ENCODE results near the gene GLDC. TPM values are rescaled to one million over a fixed set of nuclear protein-coding genes. Genes with fewer than 3 reads are reported as not detected.

The GLDC gene
- total RNA-seq, 2 donors from 2014 or later = 0.39 TPM; not detected in 1

GRCh38 chr9:6614489-6614888 lies 31.0 kb downstream of the GLDC start:
- no peaks in the 10 kb centered on the region for H3K27me3 ChIP-seq
- TF ChIP-seq CTCF (IDR thresholded peaks at IDR 0.05) = no peak
- H3K27ac ChIP-seq = no peak overlapping the region
- no peaks in the 10 kb centered on the region for H3K4me1 ChIP-seq
- DNase-seq (ENCODE audit: low spot score) = no peak
- no peaks in the 10 kb centered on the region for H3K9me3 ChIP-seq
- no peaks in the 10 kb centered on the region for H3K36me3 ChIP-seq
- no peak overlapping the region for H3K4me3 ChIP-seq

- no peaks in the 10 kb centered on the region for H3K4me1 ChIP-seq
- H3K9me3 ChIP-seq = no peaks in the 10 kb centered on the region
- H3K36me3 ChIP-seq = no peaks in the 10 kb centered on the region
- no peak for DNase-seq (ENCODE audit: low spot score)
- TF ChIP-seq CTCF (IDR thresholded peaks at IDR 0.05) = no peak
- no peak overlapping the region for H3K27ac ChIP-seq
- H3K4me3 ChIP-seq = no peak overlapping the region
- H3K27me3 ChIP-seq = no peaks in the 10 kb centered on the region
Measured at GRCh38 chr9:6611865-6612264, 33.7 kb downstream of the GLDC start.

GRCh38 chr9:6610073-6610472 lies 35.5 kb downstream of the GLDC start:
- no peaks in the 10 kb centered on the region for H3K36me3 ChIP-seq
- no peaks in the 10 kb centered on the region for H3K27me3 ChIP-seq
- no peaks in the 10 kb centered on the region for H3K9me3 ChIP-seq
- no peaks in the 10 kb centered on the region for H3K4me1 ChIP-seq
- TF ChIP-seq CTCF (IDR thresholded peaks at IDR 0.05) = no peak
- H3K27ac ChIP-seq = no peak overlapping the region
- DNase-seq (ENCODE audit: low spot score) = no peak
- H3K4me3 ChIP-seq = no peak overlapping the region

- no peak for TF ChIP-seq CTCF (IDR thresholded peaks at IDR 0.05)
- H3K27ac ChIP-seq = no peak overlapping the region
- no peaks in the 10 kb centered on the region for H3K36me3 ChIP-seq
- DNase-seq (ENCODE audit: low spot score) = no peak
- no peak overlapping the region for H3K4me3 ChIP-seq
- H3K4me1 ChIP-seq = no peaks in the 10 kb centered on the region
- no peaks in the 10 kb centered on the region for H3K9me3 ChIP-seq
- no peaks in the 10 kb centered on the region for H3K27me3 ChIP-seq
Measured at GRCh38 chr9:6609497-6610016, 36.0 kb downstream of the GLDC start.

GRCh38 chr9:6605202-6605601 lies 40.3 kb downstream of the GLDC start:
- Histone ChIP-seq H3K9me3 (no peaks in the 10 kb centered on the region), H3K27ac (no peak overlapping the region), H3K27me3 (no peaks in the 10 kb centered on the region), H3K4me3 (no peak overlapping the region), H3K36me3 (no peaks in the 10 kb centered on the region), H3K4me1 (no peaks in the 10 kb centered on the region)
- no peak for TF ChIP-seq CTCF (IDR thresholded peaks at IDR 0.05)
- DNase-seq (ENCODE audit: low spot score) = no peak

GRCh38 chr9:6600426-6600825 lies 45.1 kb downstream of the GLDC start:
- no peak overlapping the region for H3K4me3 ChIP-seq
- no peaks in the 10 kb centered on the region for H3K27me3 ChIP-seq
- no peaks in the 10 kb centered on the region for H3K36me3 ChIP-seq
- no peaks in the 10 kb centered on the region for H3K4me1 ChIP-seq
- no peak overlapping the region for H3K27ac ChIP-seq
- DNase-seq (ENCODE audit: low spot score) = no peak
- TF ChIP-seq CTCF (IDR thresholded peaks at IDR 0.05) = no peak
- no peaks in the 10 kb centered on the region for H3K9me3 ChIP-seq
